SK-MEL-5 (cell line): ENCODE data around the gene POGK. TPM values are rescaled to one million over a fixed set of nuclear protein-coding genes. Genes with fewer than 3 reads are reported as not detected.
"Not testable (repeated sequence)": the region's sequence is repeated elsewhere in the genome, so short reads cannot be mapped to it uniquely, and the experiment has no call there.

ENCODE experiments used
- DNase-seq: peaks from one replicate; pipeline ENCODE4 v3.0.0-alpha.2; 2016; ENCODE audit warnings: low read depth, low spot score
- in situ Hi-C: cut with HindIII; loops from 2 replicates; pipeline ENCODE4 v1.10.0; 2016; ENCODE audit warnings: low sequenced_read_pairs, high pct_unique_total_duplicates, low pct_unique_long_range_greater_than_20kb
- polyA plus RNA-seq, 2 experiments: library from polyadenylated mRNA; depleted of rRNA; stranded (reverse); fragments of >200 nt; gene quantifications; 2 replicates each; pipeline ENCODE4 v1.2.3, GENCODE V29; 2015
- total RNA-seq: library from RNA; depleted of rRNA; stranded (reverse); fragments of >200 nt; shearing (Covaris generic); gene quantifications from 2 replicates; pipeline ENCODE4 v1.2.3, GENCODE V29; 2014; rRNA removed

Gene POGK, protein sequence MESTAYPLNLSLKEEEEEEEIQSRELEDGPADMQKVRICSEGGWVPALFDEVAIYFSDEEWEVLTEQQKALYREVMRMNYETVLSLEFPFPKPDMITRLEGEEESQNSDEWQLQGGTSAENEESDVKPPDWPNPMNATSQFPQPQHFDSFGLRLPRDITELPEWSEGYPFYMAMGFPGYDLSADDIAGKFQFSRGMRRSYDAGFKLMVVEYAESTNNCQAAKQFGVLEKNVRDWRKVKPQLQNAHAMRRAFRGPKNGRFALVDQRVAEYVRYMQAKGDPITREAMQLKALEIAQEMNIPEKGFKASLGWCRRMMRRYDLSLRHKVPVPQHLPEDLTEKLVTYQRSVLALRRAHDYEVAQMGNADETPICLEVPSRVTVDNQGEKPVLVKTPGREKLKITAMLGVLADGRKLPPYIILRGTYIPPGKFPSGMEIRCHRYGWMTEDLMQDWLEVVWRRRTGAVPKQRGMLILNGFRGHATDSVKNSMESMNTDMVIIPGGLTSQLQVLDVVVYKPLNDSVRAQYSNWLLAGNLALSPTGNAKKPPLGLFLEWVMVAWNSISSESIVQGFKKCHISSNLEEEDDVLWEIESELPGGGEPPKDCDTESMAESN
- total RNA-seq: 50.5 and 53.2 TPM in 2 replicates
- polyA plus RNA-seq (2015; cell fraction: cytosol; rRNA removed): 29.3 and 41.7 TPM in 2 replicates
- polyA plus RNA-seq (2015; cell fraction: nucleus; rRNA removed): 43.1 and 49.1 TPM in 2 replicates

DNA sequence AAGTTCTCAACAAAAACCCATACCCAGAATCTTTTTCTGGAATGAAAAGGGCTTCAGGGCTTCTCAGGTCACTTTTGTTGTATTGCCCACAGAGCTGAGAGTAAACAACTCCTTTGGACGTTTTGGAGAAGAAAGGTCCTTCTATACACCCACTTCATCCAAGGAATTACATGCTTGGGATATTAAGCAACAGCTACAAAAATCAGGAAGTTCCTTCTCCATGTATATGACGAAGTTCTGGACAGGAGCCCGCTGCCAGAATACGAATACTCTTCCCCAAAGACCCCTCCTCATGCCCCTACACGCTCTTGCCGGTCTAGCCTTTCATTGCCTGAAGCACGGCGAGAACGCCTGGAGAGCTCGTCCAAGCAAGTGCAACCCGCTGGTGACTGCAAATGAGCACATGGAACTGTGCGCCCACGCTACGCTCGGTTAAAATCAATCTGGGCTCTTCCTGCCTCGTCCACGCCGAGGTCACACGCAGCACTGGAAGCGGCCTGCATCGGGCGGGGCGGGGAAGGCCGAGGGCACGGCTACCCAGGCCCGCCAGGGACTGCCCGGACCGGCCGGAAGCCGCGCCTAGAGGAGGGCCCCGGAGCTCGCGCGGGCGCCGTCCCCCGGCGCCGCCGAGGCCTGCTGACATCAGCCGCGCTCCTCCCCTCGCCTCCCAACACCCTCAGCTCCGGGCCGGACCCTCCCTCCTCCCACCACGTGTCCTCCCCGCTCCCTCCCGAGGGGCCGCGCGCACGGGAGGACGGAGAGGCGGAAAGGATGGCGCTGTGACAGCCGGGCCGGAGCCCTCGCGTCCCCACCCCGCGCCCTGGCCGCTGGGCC lies at the start of gene POGK:
Gene POGK (plus strand): TSS at position 710 of the 834 bp plus-strand sequence. CDS start 1,482 bp downstream, outside the sequence.
- peak; percentile 88 for DNase-seq
- in situ Hi-C loops: no loop called here

DNA sequence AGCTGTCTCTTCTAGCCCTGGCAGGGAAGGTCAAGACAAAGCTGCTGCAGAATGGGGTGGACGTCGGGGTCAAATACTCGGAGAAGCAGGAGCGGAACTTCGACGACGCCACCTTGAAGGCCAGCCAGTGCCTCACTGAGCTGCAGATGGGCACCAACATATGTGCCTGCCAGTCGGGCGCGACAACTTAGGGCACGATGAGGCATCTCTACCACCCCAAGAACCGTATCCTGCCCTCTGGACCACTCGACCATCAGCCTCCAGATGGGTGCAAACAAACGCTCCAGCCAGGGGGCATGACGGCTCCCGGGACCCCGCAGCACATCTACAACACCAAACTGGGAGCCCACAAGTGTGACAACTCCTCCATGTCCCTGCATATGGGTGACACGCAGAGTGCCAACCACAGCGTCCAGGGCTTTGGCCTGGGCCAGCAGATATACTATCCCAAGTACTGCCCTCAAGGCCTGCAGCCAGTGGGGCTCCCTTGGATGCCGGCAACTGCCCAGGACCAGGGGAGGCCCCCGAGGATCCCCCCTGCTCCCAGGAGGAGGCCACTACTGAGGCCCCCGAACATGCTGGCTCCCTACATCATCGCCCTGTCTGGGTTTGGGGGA lies 42.5 kb upstream of the POGK start:
- in situ Hi-C loops: no loop called here
- no peak for DNase-seq

DNA sequence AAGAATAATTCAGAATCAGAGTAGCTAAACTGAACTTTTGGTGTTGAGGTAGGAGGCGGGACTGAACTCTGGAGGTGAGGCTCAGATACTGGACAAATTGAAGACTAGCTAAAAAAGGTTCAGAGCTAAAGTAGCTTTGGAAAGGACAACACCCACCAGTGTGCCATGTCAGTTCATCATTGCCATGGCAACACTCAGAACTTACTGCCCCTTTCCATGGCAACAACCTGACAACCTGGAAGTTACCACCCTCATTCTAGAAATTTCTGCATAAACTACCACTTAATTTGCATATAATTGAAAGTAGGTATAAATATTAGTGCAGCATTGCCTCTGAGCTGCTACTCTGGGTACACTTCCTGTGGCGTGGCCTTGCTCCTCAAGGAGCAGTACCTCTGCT lies 30.3 kb upstream of the POGK start:
- in situ Hi-C loops: no loop called here
- DNase-seq: no peak

- in situ Hi-C loops: no loop called here
- DNase-seq: no peak
These were observed 27.6 kb upstream of the POGK start for GRCh38 chr1:166811691-166812090.

DNA sequence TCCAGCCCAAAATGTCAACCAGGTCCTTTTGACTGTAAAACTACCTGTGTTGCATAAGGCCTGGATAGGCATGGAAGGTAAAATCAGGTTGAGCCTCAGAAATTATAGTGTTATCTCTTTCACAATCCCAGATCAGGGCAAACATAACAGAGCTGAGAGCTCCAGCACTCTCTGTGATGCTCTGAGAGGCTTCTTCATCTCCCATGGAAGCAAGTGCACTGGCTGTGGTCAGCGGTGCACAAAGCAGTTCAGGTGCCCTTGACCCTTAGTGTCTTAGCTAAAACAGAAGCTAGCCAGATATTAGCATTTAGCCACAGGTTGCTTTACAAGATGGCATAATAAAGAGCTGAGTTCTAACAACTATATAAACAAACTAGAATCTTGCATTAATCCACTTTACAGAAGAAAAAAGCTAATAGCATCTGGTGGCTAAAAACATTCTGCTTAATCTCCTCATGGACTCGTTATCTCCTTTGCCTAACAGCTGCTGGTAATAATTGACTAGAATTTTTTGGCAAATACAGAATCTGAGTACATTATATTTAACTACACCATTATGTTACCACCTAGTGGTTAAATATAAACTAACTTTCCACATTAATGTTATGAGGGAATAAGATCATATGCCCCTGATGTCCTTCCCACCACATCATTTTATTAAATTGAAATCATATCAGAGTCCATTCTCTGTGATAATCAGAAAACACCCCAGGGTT lies 25.6 kb upstream of the POGK start:
- in situ Hi-C loops: no loop called here
- DNase-seq: no peak

DNA sequence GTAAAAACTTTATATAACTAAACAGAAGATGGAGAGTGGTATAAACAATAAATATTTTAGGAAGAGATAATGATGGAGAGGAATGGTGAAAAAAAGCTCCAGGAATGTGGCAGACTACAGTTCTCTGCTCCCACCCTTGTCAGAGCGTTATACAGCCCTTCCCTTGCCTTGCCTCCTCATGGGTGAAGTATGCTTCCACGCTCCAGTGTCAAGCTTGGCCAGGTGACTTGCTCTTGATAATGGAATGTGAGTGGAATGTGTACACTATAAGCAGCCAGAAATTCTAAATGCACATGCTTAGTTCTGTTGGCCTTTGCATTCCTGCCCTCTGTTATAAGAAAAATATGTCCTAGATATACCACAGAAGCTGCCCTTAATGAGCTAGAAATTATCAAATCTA lies 24.7 kb upstream of the POGK start:
- in situ Hi-C loops: no loop called here
- DNase-seq: no peak

GRCh38 chr1:166819974-166820373 lies 19.3 kb upstream of the POGK start:
- DNase-seq: no peak
- in situ Hi-C loops: no loop called here

GRCh38 chr1:166822385-166822784 lies 16.9 kb upstream of the POGK start:
- in situ Hi-C loops: no loop called here
- peak; percentile 34 for DNase-seq

DNA sequence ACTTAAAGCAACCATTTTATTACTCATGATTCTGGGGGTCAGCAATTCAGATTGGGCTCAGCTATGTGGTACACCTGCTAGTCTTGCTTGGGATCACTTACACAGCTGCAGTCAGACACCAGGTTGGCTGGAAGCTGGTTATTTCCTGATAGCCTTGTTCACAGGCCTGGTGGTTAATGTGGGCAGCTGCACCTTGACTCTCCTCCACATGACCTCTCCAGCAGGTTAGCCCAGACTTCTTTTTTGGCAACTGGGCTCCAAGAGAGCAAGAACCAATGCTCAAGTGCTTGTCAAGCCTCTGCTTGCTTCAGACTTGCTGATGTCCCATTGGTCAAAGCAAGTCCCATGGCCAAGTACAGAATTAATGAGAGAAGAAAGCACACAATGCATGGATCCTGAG lies 11.8 kb upstream of the POGK start:
- DNase-seq: no peak
- in situ Hi-C loops: no loop called here

- in situ Hi-C loops, DNase-seq: not testable (repeated sequence)
These were observed 9.5 kb upstream of the POGK start for GRCh38 chr1:166829762-166830161.

DNA sequence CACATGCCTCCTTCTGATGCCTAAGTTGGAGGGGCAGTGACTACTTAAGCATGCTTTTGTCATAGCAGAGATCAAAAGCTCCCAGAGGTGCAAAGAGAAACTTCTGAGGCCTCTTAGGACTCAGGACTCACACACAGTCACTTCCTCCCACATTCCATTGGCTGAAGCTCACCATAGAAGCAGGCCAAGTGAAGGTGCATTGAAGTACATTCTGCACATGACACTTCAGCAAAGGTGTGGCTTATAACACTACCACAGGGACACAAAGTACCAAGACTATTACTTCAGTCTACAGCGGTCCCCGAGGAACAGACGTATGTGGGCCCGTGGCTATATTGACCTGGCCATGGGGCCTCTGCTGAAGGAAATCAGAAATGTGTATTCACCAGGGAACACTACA lies 2.5 kb upstream of the POGK start:
- DNase-seq: no peak
- in situ Hi-C loops: no loop called here

- in situ Hi-C loops: no loop called here
- peak; percentile 33 for DNase-seq
These were observed 479 bp downstream of the POGK start for GRCh38 chr1:166839600-166840308.

GRCh38 chr1:166840309-166841274 lies 1.3 kb downstream of the POGK start:
- no peak for DNase-seq
- in situ Hi-C loops: no loop called here

- no peak for DNase-seq
- in situ Hi-C loops: no loop called here
These were observed 4.0 kb downstream of the POGK start for GRCh38 chr1:166843322-166843721.

GRCh38 chr1:166843769-166844596 lies 4.7 kb downstream of the POGK start:
- in situ Hi-C loops: no loop called here
- no peak for DNase-seq
